ENCODE results near the gene PLGRKT.
"Not testable (repeated sequence)": the region's sequence is repeated elsewhere in the genome, so short reads cannot be mapped to it uniquely, and the experiment has no call there.

Gene PLGRKT, protein sequence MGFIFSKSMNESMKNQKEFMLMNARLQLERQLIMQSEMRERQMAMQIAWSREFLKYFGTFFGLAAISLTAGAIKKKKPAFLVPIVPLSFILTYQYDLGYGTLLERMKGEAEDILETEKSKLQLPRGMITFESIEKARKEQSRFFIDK

DNA sequence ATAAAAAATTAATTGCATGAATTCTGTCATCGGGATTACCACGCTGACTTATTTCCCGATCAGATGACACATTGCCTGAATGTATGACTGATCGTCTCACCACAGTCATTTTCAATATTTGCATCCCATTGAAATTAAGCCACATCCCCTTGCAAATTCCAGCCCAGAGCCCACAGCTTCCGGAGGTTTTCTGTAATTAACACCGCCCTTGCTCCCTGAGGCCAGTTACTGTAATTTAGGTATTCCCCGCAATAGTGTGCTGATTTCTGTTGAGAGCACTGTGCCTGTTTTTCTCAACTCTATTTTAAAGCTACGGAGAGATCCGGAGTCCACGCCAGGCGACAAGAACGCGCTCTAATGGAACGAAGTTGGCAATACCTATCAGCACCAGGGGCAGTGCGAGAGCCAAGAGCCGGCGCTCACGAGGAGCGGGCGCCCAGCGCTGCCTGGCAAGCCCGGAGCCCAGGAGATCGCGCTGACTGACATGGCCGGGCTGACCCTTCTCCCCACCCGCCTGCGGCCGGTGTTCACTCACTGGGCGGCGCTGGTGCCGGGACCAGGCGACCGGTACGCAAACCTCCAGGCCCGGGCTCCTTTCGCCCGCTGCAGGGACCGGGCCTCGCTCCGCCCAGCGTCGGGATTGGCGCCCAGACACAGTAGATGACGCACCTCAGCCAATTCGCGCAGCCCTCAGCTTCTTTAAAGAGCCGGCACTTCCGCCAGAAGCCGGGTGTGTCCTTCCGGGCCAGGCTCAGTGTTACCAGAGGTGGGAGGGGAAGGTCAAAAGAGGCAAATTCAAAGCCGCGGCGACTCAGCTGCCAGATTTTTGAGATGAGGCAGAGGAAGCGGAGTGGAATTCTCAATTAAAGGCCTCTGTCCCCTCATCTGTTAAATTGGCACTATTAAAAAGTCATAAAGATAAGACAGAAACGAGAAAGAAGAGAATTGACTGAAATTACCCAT lies at the start of gene PLGRKT:
TSS of gene PLGRKT (minus strand) at position 672 of the 963 bp plus-strand sequence. CDS start 5,948 bp downstream, outside the sequence.
- peak; percentile 90 for DNase-seq

DNA sequence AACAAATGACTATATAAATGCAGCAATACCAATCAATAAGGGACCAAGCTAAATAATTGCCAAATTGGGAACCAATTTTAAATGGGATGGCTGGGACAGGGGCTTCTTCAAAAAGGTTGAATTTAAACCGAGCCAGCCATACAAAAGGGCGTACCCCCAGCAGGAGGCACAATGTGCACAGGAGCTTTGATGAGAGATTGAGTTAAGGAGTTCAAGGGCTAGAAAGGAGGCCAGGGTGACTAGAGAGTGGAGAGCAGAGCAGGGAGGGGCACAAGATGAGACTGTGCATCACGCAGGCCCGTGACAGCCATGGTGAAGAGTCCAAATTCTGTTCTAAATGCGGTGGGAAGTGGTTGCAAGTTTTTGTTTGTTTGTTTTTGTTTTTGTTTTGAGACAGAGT lies 49.3 kb upstream of the PLGRKT start:
- no peak for DNase-seq

DNA sequence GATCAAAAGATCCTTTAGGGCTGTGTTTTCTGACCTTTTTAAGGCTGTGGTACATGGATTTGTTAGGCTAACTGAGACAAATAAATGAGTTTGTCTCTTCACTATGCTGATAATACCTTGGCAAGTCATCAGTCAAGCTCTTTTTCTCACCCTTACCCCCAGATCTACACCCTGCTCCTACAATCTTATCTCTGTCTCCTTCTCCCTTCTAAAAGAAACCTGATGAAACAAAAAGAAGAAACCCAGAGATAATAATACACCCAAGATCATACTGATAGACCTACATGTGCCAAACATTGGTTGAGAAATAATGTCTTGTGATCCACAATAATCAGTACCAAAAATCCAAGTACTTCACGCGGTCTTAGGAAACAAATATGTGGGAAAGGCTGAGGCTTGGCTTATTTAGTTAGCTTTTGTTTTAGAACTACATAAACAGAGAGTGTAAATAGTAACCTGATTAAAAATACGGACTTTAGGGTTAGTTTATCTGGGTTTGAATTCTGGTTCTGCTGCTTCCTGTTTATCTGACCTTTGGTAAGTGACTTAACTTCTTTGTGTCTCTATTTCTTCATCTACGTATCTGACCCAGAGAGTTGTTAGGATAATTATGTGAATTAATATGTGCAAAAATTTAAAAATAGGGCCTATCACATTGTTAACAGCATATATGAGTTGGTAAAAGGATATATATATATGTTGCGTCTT lies 47.8 kb upstream of the PLGRKT start:
- no peak for DNase-seq

DNA sequence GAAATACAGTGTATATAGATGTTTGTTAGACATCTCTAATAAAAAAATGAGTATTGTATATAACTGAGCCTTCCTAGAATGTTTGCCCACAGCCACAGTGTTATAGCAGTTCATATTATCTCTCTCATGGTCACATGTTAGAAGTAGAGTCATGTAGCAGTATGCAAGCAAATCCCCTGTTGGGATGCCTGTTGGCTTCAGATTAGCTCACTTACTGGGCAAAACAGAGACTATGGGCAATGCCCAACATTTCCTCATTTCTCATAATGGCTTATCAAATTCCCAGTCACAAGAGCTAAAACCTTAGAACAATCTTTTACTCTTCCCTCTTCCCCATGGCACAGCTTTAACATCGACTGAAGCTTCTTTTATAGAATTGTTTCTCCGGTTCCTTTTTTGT lies 45.6 kb upstream of the PLGRKT start:
- no peak for DNase-seq

DNA sequence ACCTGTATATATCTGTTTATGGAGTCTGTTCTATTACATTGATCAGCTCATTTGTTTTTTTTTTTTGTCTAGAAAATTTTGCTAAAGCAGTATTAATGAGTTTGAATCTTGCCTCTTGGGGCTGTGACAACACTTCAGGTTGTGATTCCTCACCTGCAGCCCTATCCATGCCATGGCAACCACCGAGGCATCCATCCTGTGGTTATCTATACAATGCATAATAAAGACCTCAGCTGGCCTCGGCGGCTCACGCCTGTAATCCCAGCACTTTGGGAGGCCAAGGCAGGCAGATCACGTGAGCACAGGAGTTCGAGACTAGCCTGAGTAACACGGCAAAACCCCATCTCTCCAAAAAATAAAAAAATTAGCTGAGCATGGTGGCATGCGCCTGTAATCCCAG lies 44.5 kb upstream of the PLGRKT start:
- DNase-seq, result no peak

DNA sequence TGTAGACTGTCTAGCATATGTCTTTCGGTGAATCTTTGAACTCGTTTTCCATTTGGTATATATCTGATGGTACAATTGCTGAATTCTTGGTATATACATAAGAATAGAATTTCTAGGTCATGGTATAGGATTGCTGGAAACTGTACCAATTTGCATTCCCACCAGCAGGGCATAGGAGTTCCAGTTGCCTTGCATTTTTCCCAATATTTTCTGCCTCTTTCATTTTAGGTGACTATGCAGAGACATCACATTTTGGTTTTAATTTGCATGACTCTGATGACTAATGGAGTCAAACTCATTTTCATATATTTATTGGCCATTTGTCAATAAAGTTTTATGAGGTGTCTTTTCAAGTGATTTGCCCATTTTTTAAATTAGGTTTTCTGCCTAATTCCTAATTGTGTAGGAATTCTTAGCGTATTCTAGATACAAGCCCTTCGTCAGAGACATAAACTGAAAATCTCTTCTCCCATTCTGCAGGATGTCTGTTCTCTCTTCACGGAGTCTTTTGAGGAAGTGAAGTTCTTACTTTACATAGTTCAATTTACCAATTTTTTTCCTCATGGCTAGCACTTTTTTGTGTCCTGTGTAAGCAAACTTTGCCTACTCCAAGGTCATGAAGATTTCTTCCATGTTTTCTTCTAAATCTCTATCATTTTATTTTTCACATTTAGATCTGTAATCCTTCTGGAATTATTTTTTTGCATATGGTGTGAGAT lies 43.8 kb upstream of the PLGRKT start:
- DNase-seq, result no peak

DNA sequence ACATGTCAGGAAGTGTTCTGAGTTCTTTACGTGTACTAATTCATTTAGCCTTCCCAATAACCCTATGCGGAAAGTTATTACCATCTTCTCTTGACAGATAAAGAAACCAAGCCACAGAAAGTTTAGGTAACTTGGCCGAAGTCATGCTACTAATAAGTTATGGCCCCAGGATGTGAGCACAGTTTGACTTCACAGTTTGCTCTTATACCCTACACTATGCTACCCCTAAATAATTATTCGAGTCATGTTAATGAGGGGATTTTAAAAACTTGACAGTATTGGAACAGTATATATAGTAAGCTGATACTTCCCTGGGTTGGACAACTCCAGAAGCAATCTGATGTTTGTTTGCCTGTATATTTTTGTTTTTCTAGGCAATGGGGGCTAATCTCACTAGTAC lies 43.2 kb upstream of the PLGRKT start:
- no peak for DNase-seq

DNA sequence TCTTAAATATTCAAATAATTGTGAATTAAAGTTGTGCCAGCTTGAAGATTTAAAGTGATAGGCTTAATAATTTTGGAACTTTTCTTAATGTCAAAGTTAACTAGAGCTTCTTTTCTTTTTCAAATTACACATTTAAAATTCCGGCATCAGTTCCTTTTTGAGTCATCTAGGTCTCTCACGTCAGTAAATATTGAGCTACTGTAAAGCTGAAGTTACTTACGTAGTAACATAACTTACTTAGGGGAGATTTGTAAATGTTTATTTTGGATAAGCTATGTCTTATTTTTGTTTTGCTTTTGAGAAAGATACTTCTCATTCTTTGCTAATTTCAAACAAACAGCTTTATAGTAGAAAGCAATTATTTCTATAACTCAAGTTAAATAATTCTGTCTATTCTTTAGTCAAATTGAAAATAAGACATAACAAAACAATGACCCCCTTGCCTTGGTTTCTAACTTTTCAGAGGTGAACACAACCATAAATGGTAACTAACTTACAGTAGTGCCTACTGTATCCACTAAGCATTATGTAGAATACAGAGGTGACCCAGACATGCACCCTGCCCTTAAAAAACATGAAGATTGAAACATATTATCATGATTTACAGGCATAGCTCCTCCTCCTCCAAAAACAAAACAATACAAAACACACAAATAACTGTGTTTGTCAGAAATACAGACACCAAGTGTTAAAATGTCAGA lies 42.4 kb upstream of the PLGRKT start:
- DNase-seq, result no peak

DNA sequence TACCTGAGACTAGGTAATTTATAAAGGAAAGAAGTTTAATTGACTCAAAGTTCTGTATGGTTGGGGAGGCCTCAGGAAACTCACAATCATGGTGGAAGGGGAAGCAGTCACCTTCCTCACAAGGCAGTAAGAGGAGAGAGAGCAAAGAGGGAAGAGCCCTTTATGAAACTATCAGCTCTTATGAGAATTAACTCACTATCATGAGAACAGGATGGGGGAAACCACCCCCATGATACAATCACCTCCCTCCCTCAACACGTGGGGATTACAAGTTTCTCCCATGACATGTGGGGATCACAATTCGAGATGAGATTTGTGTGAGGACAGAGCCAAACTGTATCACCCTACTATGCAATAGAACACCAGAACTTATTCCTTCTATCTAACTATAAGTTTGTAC lies 40.5 kb upstream of the PLGRKT start:
- DNase-seq, result no peak

DNA sequence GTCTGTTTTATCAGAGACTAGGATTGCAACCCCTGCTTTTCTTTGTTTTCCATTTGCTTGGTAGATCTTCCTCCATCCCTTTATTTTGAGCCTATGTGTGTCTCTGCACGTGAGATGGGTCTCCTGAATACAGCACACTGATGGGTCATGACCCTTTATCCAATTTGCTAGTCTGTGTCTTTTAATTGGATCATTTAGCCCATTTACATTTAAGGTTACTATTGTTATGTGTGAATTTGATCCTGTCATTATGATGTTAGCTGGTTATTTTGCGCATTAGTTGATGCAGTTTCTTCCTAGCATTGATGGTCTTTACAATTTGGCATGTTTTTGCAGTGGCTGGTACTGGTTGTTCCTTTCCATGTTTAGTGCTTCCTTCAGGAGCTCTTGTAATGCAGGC lies 37.9 kb upstream of the PLGRKT start:
- DNase-seq, result not testable (repeated sequence)

DNA sequence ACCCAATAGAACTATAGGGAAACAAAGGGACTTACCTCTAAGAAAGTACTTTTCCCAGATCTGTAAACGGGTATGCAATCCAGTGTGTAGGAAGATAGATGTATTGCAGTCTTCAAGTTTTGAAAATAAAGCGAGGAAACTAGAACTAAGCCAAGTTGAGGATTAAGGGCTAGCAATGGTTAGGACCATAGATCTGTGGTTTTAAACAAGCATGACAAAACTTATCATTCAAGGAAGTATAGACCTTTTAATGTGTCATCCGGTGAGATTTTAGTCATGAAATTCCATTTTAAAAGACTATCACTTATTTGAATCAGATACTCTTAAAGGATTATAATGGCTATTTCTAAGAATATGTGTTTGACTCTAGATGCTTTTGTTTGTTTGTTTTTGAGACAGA lies 33.1 kb upstream of the PLGRKT start:
- DNase-seq, result no peak

DNA sequence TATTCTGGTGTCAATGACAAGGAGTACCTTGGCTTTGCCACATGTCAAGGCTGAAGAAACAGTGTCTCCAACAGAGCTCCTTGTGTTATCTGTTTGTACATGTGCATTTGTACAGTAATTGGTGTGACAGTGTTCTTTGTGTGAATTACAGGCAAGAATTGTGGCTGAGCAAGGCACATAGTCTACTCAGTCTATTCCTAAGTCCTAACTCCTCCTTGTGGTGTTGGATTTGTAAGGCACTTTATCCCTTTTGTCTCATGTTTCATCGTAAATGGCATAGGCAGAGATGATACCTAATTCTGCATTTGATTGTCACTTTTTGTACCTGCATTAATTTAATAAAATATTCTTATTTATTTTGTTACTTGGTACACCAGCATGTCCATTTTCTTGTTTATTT lies 32.4 kb upstream of the PLGRKT start:
- no peak for DNase-seq

DNA sequence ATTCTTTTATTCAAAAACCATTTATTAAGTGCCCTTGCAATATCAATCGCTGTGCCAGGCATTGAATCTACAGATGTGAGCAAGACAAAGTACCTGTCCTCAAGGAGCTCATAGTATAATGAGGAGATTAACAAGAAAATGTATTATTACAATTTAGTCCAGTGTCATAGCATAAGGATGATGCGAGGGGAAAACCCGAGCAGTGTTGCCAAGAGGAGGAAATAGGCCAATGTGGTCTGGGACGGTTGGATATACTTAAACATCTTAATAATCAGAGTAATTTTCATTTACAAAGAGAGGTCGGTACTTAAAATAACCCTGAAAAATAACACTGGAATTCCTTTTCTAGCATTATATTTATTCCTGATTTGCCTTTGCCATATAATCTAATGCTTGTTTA lies 31.1 kb upstream of the PLGRKT start:
- no peak for DNase-seq

DNA sequence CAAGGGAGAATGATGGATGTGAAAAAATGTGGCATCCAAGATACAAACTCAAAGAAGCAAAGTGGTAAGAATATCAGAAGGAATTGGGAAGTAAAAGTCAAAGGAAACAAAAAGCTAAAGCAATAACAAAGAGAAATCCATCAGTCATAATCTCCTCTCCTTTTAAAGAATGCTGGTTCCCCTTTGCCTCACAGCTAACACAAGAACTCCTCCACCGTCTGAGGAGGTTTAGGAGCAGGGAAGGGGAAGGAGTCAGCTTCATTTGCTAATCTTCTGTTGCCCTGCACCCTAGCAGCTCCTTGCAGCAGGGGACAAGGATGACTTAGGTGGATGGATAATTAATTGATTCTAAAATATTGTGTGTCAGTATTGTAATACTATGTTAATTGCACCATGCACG lies 29.0 kb upstream of the PLGRKT start:
- DNase-seq, result no peak

DNA sequence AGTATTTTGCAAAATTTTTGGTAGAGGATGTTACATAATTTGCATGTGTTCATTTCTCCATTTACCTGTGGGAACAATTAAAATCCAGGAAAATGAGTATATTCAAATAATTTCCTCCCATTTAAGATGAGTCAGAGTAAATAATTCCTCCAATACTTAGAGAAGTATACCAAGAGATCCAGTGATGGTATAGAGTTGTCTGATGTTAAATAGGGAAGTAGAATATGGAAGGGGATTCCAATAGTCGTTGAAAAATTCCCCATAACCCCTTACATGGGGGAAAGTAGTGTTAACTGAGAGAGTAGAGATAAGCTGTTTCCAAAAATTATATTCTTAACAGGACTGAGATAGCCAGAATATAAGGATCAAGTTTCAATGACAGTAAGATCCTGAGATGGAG lies 28.3 kb upstream of the PLGRKT start:
- DNase-seq, result no peak

DNA sequence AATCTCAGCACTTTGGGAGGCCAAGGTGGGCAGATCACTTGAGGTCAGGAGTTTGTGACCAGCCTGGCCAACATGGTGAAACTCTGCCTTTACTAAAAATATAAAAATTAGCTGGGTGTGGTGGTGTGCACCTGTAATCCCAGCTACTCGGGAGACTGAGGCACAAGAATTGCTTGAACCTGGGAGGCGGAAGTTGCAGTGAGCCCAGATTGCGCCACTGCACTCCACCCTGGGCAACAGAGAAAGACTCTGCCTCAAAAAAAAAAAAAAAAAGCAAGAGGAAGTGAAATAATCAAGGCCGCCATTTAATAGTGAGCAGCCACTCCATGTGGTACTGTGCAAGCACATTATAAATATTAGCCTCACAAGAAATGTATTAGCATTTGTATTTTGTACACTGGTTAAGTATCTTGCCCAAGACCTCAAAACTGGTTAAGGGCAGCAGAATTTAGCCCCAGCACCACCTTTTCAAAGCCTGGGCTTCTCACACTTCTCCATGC lies 27.2 kb upstream of the PLGRKT start:
- DNase-seq, result not testable (repeated sequence)

DNA sequence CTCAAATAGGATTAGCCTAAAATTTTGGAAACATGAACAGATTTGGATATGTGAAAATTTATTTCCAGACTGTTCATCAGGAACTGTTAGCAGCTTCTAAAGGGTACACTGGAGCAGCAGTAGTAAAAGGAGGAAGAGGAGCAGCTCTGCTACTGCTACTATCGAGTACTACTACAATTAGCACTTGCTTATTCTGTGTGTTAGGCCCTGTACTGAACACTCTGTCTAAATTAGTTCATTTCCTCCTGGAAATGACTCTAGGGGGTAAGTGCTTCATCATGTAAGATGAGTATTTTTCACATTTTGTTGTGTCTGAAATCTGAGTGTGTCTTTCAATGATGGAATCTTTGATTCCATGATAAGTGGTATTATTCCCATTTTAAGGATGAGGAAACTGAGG lies 22.4 kb upstream of the PLGRKT start:
- no peak for DNase-seq

DNA sequence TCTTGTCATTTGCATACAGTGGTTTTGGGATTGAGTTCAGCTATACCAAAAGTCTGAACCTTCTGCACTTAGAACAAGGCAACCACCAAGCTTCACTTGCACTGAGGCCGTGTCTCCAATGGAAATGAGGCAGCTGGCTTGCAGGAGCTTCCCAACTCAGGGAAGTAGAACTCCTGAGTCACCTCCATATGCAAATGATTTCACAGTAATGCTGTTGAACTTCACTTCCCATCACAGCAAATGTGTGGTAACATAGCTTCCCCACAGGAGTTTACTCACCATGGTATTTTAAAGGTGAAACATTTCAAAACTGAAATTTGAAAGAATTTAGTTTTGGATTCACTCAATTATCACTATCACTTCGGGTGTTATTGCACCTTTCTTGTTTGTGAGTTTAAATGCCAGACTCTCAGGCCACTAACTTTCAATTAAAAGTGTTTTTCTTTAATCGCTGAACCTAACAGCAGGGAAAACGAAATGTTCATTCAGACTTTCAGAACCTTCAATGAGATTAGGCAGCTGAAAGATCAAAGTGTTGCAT lies 21.6 kb upstream of the PLGRKT start:
- DNase-seq, result peak; percentile 44

DNA sequence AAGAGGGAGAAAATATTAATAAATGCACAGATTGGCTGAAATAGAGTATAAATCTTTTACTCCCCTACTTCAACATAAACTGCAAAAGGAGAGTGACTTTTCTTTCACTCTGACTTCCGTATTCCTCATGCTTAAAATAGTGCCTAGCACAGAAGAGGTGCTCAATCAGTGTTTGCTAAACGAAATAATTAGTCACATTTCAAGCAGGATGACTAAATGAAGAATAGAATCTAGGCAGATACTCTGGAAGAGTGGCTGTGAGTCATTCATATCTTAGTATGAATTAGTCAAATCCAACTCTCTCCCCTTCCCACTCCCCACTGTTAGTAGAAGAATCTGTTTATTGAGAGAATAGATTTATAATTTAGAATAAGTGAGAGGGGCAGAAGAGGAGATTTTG lies 17.5 kb upstream of the PLGRKT start:
- DNase-seq, result peak; percentile 75

DNA sequence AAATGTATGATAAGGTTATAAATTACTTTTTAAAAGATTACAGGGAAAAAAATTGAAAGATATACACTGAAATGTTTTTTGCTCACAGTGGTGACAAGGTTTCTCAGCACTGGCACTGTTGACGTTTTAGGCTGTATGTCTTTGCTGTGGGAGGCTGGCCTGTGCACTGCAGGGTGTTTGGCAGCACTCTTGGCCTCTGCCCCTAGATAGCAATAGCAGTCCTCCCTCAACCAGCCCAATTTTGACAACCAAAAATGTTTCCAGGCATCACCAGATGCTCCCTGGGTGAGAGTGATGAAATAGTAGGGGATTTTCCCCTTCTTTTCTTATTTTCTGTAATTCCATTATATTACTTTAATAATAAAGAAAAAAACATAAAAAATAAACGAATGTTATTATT lies 15.9 kb upstream of the PLGRKT start:
- DNase-seq, result no peak

DNA sequence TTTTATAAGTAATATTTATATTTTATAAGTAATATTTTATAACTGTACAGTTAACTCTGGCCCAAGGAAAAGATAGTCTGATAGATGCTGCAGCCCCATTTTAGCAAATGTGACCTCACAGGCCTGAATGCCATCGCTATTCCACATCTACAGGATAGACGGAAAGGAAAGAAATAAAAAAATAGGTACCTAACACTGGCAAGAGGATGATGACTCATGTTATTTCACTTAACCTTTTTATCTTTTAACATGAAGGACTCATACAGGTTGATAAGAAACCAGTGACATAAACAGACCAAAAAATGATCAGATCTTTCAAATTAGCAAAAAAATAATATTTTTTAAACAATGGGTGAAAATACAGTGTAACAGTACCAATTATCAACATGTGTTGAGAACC lies 15.3 kb upstream of the PLGRKT start:
- no peak for DNase-seq

DNA sequence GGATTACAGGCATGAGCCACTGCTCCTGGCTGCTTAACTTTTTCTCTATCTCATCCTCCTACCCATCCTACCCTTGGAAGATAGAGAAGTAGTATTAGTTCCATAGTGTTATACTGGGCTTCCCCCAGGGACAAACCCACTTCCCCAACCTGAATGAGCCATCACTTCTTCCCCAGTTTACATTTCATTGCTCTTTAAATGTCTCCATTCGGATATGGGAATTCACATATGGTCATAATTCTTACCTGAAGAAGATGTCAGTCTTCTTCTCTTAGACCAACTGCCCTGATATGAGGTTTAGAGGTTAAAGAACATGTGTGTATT lies 14.5 kb upstream of the PLGRKT start:
- DNase-seq, result no peak
